HepG2 (cell line): Measurements from ENCODE around the gene CSTB. TPM values are rescaled to one million over a fixed set of nuclear protein-coding genes. Genes with fewer than 3 reads are reported as not detected.

Experiments used
- AHR ChIP-seq: IDR thresholded peaks from 2 replicates; pipeline ENCODE4 v1.6.1; 2018; ENCODE audit warnings: missing genetic modification reagents, missing compliant biosample characterization
- CHCHD3 ChIP-seq: sonication (generic); formaldehyde crosslinking; IDR thresholded peaks from 2 replicates; pipeline ENCODE4 v1.8.0; 2022; ENCODE audit warnings: mild to moderate bottlenecking, missing genetic modification reagents, moderate library complexity
- HDAC2 ChIP-seq: sonication (generic); formaldehyde crosslinking; IDR thresholded peaks from 2 replicates; pipeline ENCODE4 v1.4.0; 2020; ENCODE audit warnings: missing genetic modification reagents
- HOXA5 ChIP-seq: sonication (generic); formaldehyde crosslinking; IDR thresholded peaks from 2 replicates; pipeline ENCODE4 v1.4.0; 2020; ENCODE audit warnings: missing genetic modification reagents
- JARID2 ChIP-seq: sonication (generic); formaldehyde crosslinking; IDR thresholded peaks from 2 replicates; pipeline ENCODE4 v1.8.1; 2023; ENCODE audit warnings: missing genetic modification reagents, inconsistent platforms; ENCODE audit not compliant: insufficient replicate concordance
- KMT2B ChIP-seq: IDR thresholded peaks from 2 replicates; pipeline ENCODE4 v1.6.1; 2016; ENCODE audit warnings: missing genetic modification reagents, missing compliant biosample characterization
- NCOR1 ChIP-seq: fragments of 200-600 bp; sonication (generic); IDR thresholded peaks from 2 replicates; pipeline ENCODE4 v1.7.0; 2017; ENCODE audit warnings: antibody characterized with exemption, low read length, borderline replicate concordance
- PCBP2 ChIP-seq: fragments of 200-400 bp; formaldehyde crosslinking; optimal IDR thresholded peaks from 2 replicates; pipeline ENCODE3; 2018; ENCODE audit warnings: low read length, low read depth; ENCODE audit not compliant: poor library complexity, severe bottlenecking
- POLR2AphosphoS5 ChIP-seq: IDR thresholded peaks from 2 replicates; pipeline ENCODE4 v1.6.1; 2012; ENCODE audit warnings: low read depth, low read length
- PRPF4 ChIP-seq: fragments of 200-400 bp; formaldehyde crosslinking; IDR thresholded peaks from 2 replicates; pipeline ENCODE4 v1.6.1; 2016; ENCODE audit warnings: low read length, low read depth; ENCODE audit not compliant: poor library complexity, severe bottlenecking
- SMC3 ChIP-seq: IDR thresholded peaks from 2 replicates; pipeline ENCODE4 v1.6.1; 2011; ENCODE audit warnings: low read length, improper control_type of control experiment
- SMYD3 ChIP-seq: sonication (generic); formaldehyde crosslinking; IDR thresholded peaks from 2 replicates; pipeline ENCODE4 v1.8.1; 2023; ENCODE audit warnings: mild to moderate bottlenecking, missing genetic modification reagents
- SRSF4 ChIP-seq: fragments of 200-400 bp; formaldehyde crosslinking; IDR thresholded peaks from one replicate; pipeline ENCODE4 v1.6.1; 2018; ENCODE audit warnings: mild to moderate bottlenecking, low read depth, low read length, moderate library complexity; ENCODE audit not compliant: poor library complexity, severe bottlenecking
- TBX2 ChIP-seq: sonication (generic); formaldehyde crosslinking; IDR thresholded peaks from 2 replicates; pipeline ENCODE4 v1.5.0; 2020; ENCODE audit warnings: missing genetic modification reagents, mild to moderate bottlenecking, borderline replicate concordance
- YEATS4 ChIP-seq: sonication (generic); formaldehyde crosslinking; IDR thresholded peaks from 2 replicates; pipeline ENCODE4 v1.4.0; 2020; ENCODE audit warnings: missing genetic modification reagents, borderline replicate concordance
- ZNF75D ChIP-seq: sonication (generic); formaldehyde crosslinking; IDR thresholded peaks from 2 replicates; pipeline ENCODE4 v1.8.1; 2023; ENCODE audit warnings: missing genetic modification reagents, mild to moderate bottlenecking, borderline replicate concordance
- polyA plus RNA-seq, 8 experiments: library from polyadenylated mRNA; depleted of rRNA in 3 of 8; stranded (reverse) in 7 of 8; unstranded in 1 of 8; fragments of >200 nt; fragmentation: Illumina TruSeq in 4 of 8; extraction: Trizol in 4 of 8; gene quantifications; 2 replicates each; pipeline versions ENCODE4 v1.2.1 to v1.2.3, GENCODE V29; 2011 to 2016; ENCODE audit warnings: low read depth in 4 of 8, missing spikeins in 1 of 8, mixed read lengths in 1 of 8; ENCODE audit not compliant: insufficient read depth in 1 of 8
- total RNA-seq, 5 experiments: library from RNA; depleted of rRNA; stranded (reverse); fragments of >200 nt; fragmentation: Illumina TruSeq; extraction: Trizol; gene quantifications; 2 replicates each; pipeline ENCODE4 v1.2.3, GENCODE V29; 2016; ENCODE audit warnings: low read depth in 1 of 5
- TF ChIP-seq, protein P1 (sequence below): sonication (generic); formaldehyde crosslinking; conservative IDR thresholded peaks from 2 replicates; pipeline ENCODE4 v1.8.1; 2023; ENCODE audit warnings: missing genetic modification reagents
- TF ChIP-seq, protein P2 (sequence below): sonication (generic); formaldehyde crosslinking; IDR thresholded peaks from 2 replicates; pipeline ENCODE4 v1.5.0; 2020; ENCODE audit warnings: mild to moderate bottlenecking, missing genetic modification reagents
- TF ChIP-seq, protein P3 (sequence below): sonication (generic); formaldehyde crosslinking; IDR thresholded peaks from 2 replicates; pipeline ENCODE4 v1.4.0; 2020; ENCODE audit warnings: mild to moderate bottlenecking, missing genetic modification reagents

Gene CSTB
- total and polyA plus RNA-seq, 2 of the 13 experiments (the other 11 are each of a cell fraction or from before 2014, with no cell fraction given): 11.7 to 94.1 TPM

DNA sequence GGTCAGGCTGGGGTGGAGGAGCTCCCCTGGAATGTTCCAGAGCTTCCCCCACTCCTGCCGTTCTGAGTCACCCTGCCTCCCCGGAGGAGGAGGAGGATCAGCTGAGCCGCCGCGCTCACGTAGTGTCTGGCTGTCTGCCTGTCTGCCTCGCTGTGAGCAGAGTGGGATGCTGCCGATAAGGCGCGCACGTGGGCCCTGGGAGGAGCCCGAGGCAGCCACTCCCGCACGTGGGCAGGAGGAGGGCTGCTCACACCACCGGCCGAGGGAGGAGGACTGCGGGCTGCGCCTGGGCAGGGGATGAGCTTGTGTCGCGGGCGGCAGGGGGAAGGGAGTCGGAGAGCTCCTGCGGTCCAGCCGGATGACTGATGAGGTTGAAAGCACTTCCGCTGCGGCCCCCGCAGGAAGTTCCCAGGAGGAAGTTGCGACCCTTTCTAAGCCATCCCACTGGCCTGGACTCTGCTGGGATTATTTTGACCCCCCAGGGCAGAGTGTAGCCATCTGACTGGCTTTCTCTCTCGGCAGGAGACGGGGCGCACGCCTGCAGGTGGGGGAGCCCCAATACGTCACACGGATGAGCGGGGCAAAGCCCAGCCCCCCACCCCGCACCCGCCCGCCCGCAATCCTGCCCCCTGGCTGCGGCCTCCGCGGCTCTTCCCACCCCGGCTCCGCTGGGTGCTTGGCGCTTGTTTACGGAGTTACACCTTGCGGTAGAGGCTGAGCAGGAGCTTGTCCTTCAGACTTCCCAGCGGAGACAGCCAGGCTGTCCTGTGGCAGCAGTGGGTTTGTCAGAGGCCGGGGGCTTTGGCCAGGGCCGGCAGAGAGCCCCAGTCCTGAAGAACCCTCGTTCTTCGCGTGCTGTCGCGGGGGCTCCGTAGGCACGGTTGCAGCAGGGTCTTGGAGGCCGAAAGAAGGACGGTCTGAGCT, 47.4 kb downstream of the CSTB start (continued):
- TF ChIP-seq, protein P1, sequence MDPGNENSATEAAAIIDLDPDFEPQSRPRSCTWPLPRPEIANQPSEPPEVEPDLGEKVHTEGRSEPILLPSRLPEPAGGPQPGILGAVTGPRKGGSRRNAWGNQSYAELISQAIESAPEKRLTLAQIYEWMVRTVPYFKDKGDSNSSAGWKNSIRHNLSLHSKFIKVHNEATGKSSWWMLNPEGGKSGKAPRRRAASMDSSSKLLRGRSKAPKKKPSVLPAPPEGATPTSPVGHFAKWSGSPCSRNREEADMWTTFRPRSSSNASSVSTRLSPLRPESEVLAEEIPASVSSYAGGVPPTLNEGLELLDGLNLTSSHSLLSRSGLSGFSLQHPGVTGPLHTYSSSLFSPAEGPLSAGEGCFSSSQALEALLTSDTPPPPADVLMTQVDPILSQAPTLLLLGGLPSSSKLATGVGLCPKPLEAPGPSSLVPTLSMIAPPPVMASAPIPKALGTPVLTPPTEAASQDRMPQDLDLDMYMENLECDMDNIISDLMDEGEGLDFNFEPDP (CRISPR knock-in tag): 0 out of 2 replicates have a peak, but pooled peaks have one; percentile 92
- TF ChIP-seq KMT2B (CRISPR knock-in tag) (peak; percentile 82), PRPF4 (no peak), JARID2 (no peak), POLR2AphosphoS5 (no peak; the same call in none of the 2 replicates), SMYD3 (CRISPR knock-in tag) (no peak), SMC3 (no peak), YEATS4 (CRISPR knock-in tag) (peak; percentile 96), PCBP2 (no peak), HOXA5 (CRISPR knock-in tag) (peak; percentile 74), HDAC2 (CRISPR knock-in tag) (peak; percentile 88), AHR (CRISPR knock-in tag) (peak; percentile 74; the same call in 1 of the 2 replicates), CHCHD3 (CRISPR knock-in tag) (peak; percentile 76; the same call in 1 of the 2 replicates), TBX2 (CRISPR knock-in tag) (peak; percentile 89), SRSF4 (no peak), NCOR1 (peak; percentile 54; the same call in 1 of the 2 replicates), ZNF75D (CRISPR knock-in tag) (no peak)
- TF ChIP-seq, protein P2, sequence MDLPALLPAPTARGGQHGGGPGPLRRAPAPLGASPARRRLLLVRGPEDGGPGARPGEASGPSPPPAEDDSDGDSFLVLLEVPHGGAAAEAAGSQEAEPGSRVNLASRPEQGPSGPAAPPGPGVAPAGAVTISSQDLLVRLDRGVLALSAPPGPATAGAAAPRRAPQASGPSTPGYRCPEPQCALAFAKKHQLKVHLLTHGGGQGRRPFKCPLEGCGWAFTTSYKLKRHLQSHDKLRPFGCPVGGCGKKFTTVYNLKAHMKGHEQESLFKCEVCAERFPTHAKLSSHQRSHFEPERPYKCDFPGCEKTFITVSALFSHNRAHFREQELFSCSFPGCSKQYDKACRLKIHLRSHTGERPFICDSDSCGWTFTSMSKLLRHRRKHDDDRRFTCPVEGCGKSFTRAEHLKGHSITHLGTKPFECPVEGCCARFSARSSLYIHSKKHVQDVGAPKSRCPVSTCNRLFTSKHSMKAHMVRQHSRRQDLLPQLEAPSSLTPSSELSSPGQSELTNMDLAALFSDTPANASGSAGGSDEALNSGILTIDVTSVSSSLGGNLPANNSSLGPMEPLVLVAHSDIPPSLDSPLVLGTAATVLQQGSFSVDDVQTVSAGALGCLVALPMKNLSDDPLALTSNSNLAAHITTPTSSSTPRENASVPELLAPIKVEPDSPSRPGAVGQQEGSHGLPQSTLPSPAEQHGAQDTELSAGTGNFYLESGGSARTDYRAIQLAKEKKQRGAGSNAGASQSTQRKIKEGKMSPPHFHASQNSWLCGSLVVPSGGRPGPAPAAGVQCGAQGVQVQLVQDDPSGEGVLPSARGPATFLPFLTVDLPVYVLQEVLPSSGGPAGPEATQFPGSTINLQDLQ: no peak
- TF ChIP-seq, protein P3, sequence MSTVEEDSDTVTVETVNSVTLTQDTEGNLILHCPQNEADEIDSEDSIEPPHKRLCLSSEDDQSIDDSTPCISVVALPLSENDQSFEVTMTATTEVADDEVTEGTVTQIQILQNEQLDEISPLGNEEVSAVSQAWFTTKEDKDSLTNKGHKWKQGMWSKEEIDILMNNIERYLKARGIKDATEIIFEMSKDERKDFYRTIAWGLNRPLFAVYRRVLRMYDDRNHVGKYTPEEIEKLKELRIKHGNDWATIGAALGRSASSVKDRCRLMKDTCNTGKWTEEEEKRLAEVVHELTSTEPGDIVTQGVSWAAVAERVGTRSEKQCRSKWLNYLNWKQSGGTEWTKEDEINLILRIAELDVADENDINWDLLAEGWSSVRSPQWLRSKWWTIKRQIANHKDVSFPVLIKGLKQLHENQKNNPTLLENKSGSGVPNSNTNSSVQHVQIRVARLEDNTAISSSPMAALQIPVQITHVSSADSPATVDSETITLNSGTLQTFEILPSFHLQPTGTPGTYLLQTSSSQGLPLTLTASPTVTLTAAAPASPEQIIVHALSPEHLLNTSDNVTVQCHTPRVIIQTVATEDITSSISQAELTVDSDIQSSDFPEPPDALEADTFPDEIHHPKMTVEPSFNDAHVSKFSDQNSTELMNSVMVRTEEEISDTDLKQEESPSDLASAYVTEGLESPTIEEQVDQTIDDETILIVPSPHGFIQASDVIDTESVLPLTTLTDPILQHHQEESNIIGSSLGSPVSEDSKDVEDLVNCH (CRISPR knock-in tag): no peak
